ENCODE data around the gene MYMX.
A peak's percentile ranks its signal among the peaks of the same experiment; 100 is the strongest.

The MYMX gene

GRCh38 chr6:44234101-44235025 lies 17.6 kb downstream of the MYMX start:
- no peak for DNase-seq

DNA sequence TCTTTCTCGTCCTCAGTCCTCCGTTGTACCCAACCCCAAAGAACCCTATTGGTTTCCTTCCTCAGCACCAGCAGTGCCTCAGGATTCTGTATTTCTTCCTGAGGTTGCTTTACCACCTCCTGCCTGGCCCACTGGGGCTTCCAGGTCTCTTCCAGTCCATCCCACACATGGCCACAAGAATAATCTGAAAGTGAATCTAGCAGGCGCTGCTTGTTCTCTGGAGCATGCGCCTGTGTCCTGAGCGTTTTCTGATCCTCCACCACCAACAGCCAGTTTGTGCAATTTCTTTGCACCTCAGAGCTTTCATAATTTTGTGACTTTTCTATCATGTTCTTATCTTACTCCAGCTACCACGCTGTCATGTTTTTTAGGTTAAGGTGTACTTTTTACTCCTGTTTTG lies 18.5 kb downstream of the MYMX start:
- no peak for DNase-seq

GRCh38 chr6:44235891-44236516 lies 19.3 kb downstream of the MYMX start:
- DNase-seq: no peak

DNA sequence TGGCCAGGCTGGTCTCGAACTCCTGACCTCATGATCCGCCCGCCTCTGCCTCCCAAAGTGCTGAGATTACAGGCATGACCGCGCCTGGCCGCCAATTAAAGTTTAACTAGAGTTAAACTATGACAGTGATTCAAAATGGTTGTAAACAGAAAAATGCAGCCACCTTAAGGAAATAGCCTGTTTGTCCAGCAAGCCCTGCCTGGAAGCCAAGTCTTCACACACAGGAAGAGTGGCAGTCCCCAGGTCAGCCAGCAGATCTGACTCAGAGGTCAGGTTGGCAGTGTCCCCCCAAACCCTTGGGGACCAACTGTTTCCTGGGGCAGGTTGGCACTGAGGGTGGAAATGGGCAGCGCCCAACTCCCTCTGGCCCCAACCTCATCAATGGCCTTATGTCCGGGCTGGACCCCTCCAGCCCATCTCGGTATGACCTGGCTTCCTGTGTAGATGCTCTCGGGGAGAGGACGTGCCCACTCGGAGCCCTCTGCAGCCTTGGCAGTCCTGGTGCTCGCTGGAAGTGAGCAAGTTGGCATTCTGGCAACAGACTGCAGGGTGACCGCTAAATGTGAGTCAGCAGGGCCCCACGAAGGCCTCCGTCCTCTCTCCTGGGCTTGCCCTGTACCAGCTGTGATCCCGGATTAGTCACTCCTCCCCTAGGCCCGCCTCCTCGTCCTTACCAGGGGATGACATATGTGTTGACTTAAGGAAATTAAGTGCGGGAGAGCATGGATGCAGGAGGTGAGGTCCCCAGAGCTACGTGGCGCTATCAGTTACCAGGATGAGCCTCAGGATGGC lies 20.5 kb downstream of the MYMX start:
- peak; percentile 84 for DNase-seq

DNA sequence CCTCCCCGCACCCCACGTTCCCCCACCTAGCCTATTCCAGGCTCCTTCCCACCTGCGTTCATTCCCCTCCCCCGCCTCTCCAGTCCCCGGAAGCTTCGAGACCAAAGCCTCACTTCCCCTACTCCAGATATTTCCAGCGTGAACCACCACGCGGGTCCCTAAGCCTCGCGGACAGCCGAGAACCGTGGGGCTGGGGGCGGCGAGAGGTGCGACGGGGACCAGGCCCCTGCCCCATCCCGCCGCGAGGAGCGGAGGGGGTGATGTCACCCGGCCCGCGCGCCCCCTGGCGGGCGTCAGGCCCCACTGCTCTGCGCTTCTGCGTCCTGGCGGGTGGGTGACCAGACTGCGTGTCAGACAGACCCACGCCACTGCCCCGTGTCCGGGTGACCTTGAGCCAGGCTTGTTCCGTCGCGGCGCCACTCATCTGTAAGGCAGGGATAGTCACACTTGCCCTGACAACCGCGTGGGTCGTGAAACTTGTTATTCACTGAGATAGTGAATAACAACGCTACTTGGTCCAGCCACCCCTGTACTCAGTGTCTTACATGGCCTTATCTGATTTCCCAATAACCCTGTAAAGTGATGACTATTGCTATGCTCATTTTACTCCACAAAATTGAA lies 21.2 kb downstream of the MYMX start:
- DNase-seq: peak; percentile 89

DNA sequence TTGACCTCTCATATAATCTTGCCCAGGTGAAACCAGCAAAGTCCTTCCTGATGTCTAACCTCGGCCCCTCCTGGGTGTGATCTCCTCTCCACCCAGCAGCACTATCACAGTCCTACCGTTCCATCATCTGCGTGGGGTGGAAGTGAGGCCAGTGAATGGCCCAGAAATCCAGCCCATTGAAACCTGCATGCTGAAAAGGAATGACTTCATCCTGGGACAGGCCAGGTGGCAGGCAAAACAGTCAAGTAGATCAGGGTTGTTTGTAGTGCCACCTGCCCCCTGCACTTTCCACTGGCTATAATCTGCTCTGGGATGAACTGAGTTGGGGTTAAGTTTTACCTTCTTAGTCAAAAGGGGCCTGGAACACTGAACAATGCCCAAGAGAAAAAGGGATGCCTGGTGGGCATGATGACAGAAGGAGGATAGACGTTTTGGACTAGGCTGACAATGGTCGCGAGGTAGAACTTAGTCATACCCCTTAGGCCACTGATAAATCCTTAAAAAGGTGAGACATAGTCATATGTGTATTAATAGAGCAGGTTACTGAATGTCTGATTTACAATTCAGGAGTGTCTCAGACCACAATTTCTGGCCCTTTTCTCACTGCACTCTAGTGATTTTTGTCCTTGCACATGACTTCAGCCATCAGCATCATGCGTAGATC lies 22.1 kb downstream of the MYMX start:
- no peak for DNase-seq

GRCh38 chr6:44243345-44243744 lies 26.6 kb downstream of the MYMX start:
- DNase-seq: no peak

- DNase-seq: no peak
Observed at GRCh38 chr6:44245391-44245911, 28.7 kb downstream of the MYMX start.

DNA sequence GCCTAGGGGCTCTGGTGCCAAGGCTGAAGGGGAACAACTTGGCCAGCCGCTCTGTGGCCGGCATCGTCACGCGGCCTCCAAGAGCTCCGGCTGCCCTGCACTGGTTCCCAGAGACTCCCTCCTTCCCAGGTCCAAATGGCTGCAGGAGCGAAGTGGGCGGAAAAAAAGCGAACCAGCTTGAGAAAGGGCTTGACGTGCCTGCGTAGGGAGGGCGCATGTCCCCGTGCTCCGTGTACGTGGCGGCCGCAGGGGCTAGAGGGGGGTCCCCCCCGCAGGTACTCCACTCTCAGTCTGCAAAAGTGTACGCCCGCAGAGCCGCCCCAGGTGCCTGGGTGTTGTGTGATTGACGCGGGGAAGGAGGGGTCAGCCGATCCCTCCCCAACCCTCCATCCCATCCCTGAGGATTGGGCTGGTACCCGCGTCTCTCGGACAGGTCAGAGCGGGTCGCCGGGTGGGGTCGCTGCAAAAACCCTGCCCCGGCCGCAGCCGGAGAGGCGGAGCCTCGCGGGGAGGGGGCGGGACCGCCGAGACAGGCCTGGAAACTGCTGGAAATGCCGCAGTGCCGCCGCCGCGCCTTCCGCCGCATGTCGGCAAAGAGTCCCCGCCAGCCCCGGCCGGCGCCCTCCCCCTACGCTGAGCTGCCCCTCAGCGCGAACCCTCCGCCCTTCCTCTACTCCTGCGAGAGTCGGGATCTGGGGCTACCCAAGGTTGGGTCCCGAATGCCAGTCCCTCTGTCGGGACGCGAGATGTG lies 29.4 kb downstream of the MYMX start:
- peak; percentile 94 for DNase-seq

DNA sequence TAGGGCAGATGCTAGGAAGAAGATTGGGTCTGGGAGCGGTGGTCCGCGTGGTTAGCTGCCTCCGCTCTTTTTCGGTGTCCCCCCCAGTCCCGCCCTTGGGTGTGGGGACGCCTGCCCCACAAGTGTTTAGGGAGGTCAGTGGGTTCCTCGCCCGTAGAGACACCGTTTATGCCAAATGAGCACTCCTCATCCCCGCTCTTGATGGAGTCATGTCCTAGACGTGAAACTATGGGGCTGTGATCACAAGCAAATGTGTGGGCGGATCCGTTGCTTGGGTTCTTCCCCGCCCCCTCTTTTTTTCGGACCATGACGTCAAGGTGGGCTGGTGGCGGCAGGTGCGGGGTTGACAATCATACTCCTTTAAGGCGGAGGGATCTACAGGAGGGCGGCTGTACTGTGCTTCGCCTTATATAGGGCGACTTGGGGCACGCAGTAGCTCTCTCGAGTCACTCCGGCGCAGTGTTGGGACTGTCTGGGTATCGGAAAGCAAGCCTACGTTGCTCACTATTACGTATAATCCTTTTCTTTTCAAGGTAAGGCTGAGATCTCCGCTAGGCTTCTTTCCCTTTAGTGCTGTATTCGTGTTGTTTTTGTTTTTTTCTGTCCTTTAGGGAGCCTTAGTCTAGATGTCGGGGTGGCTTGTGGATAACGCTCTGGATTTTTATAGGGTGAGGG lies 30.1 kb downstream of the MYMX start, which contains the start of gene HSP90AB1:
Gene HSP90AB1, plus strand, starts transcription at position 439 of the 675 bp plus-strand sequence. CDS start 1,529 bp downstream, outside the sequence.
- peak; percentile 96 for DNase-seq

GRCh38 chr6:44247338-44248302 lies 30.9 kb downstream of the MYMX start:
- peak; percentile 91 for DNase-seq

GRCh38 chr6:44248579-44248978 lies 31.9 kb downstream of the MYMX start:
- DNase-seq: no peak

DNA sequence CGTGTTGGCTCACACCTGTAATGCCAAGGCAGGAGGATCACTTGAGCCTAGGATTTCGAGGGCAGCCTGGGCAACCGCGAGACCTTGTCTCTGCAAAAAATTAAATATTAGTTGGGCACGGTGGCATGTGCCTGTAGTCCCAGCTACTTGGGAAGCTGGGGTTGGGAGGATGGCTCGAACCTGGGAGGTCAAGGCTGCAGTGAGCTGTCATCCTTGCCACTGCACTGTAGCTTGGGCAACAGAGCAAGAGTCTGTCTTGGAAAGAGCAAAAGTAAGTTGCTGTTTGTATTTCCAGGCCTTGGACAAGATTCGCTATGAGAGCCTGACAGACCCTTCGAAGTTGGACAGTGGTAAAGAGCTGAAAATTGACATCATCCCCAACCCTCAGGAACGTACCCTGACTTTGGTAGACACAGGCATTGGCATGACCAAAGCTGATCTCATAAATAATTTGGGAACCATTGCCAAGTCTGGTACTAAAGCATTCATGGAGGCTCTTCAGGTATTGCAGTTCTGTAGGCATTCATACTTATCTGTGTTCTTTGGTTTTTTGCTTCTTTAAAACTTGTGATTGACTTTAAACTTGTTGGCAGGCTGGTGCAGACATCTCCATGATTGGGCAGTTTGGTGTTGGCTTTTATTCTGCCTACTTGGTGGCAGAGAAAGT lies 32.5 kb downstream of the MYMX start:
- DNase-seq: no peak

DNA sequence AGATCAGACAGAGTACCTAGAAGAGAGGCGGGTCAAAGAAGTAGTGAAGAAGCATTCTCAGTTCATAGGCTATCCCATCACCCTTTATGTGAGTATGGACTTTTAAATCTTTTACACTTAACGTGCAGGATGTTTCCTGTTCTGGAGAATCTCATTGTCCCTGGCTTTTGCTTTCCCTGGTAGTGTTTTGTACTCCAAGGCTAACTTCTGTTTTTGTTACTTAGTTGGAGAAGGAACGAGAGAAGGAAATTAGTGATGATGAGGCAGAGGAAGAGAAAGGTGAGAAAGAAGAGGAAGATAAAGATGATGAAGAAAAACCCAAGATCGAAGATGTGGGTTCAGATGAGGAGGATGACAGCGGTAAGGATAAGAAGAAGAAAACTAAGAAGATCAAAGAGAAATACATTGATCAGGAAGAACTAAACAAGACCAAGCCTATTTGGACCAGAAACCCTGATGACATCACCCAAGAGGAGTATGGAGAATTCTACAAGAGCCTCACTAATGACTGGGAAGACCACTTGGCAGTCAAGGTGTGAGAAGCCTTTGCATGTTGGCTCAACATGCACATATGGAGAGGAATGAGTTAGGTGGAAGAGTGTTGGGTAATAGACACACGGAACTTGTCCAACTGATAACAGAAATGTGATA lies 33.5 kb downstream of the MYMX start:
- DNase-seq: no peak

GRCh38 chr6:44250718-44251123 lies 34.0 kb downstream of the MYMX start:
- DNase-seq: no peak

DNA sequence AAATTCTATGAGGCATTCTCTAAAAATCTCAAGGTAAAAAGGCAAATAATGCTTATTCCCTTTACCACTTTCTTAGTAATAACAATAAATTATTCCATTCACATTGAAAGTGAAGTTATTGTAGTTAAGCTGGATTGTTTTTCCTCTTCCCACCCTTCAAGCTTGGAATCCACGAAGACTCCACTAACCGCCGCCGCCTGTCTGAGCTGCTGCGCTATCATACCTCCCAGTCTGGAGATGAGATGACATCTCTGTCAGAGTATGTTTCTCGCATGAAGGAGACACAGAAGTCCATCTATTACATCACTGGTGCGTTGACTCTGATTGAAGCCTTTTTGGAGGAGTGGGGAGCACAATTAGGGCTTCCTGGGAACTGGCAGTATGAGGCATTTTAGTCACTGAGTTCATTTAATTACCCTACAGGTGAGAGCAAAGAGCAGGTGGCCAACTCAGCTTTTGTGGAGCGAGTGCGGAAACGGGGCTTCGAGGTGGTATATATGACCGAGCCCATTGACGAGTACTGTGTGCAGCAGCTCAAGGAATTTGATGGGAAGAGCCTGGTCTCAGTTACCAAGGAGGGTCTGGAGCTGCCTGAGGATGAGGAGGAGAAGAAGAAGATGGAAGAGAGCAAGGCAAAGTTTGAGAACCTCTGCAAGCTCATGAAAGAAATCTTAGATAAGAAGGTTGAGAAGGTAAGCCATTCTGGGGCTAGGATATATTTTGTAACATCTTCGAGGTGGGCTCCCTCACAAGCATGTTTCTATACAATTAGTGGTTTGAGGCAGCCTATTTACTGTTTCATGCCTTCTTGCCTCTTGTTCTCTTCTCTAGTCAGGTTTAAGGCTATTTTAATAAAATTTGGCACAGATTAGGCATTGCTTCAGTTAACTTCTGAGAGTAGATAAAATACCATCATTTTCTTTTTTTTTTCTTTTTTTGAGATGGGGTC lies 35.1 kb downstream of the MYMX start:
- DNase-seq: no peak
